Measurements from ENCODE around the gene C1QTNF6. TPM values are rescaled to one million over a fixed set of nuclear protein-coding genes. Genes with fewer than 3 reads are reported as not detected.

C1QTNF6 gene
- total and polyA plus RNA-seq, 10 of the 15 experiments (the other 5 are each of a cell fraction or from before 2014, with no cell fraction given) = 0.16 to 4.1 (median 1.3) TPM

GRCh38 chr22:37163096-37163489 is 25.0 kb downstream of the C1QTNF6 start:
- TF ChIP-seq STAT1 (conservative IDR thresholded peaks at IDR 0.05) (no peak), SMARCA5 (IDR thresholded peaks at IDR 0.05) (peak; percentile 27; the same call in 1 of the 2 replicates), CHD4 (IDR thresholded peaks at IDR 0.05) (peak; percentile 95; the same call in 1 of the 2 replicates), PML (IDR thresholded peaks at IDR 0.05; ENCODE audit: low read length) (no peak), TCF3 (IDR thresholded peaks at IDR 0.05; ENCODE audit: borderline replicate concordance, insufficient read depth, low read depth, low read length) (0 out of 2 replicates have a peak, but pooled peaks have one; percentile 6), FOXM1 (IDR thresholded peaks at IDR 0.05; ENCODE audit: low read depth, low read length) (no peak), MEF2A (IDR thresholded peaks at IDR 0.05; ENCODE audit: insufficient read depth, low read depth, low read length) (no peak), SRF (IDR thresholded peaks at IDR 0.05; ENCODE audit: low read depth in 2 of 2, low read length in 2 of 2) (no peak), TCF12 (IDR thresholded peaks at IDR 0.05; ENCODE audit: low read depth, low read length) (0 out of 2 replicates have a peak, but pooled peaks have one; percentile 23), ZNF384 (IDR thresholded peaks at IDR 0.05; ENCODE audit: borderline replicate concordance, low read depth, low read length) (no peak)
- SMC1A ChIA-PET (ENCODE audit: uncharacterized antibody, unreplicated experiment) = interaction anchor here (0.7 to 9.6 kb wide), 16 partner anchors 9 to 97 kb away, joined by 3 to 203 read pairs (median 10); partner anchors contain the start of genes IL2RB and RAC2
- Histone ChIP-seq H3K79me2 (ENCODE audit: control insufficient read depth, insufficient read depth, low read length) (no peaks in the 10 kb centered on the region), H3K27me3 (replicated peaks in 1 of 2; ENCODE audit: control insufficient read depth in 2 of 2, insufficient read depth in 2 of 2, low read length in 1 of 2) (no peaks in the 10 kb centered on the region), H3K4me1 (ENCODE audit: control insufficient read depth, insufficient read depth, low read length) (peaks cover 71% of the 10 kb centered on the region), H3K9ac (ENCODE audit: control insufficient read depth, insufficient read depth, low read length) (peak overlapping the region; percentile 73), H2AFZ (ENCODE audit: control insufficient read depth, low read depth, low read length) (no peak overlapping the region), H4K20me1 (ENCODE audit: control insufficient read depth, insufficient read depth) (no peaks in the 10 kb centered on the region), H3K27ac (ENCODE audit: control insufficient read depth, insufficient read depth) (peak overlapping the region; percentile 99), H3K4me3 (peak overlapping the region; percentile 43; the same call in 1 of the 2 replicates), H3K4me2 (ENCODE audit: control insufficient read depth, insufficient read depth) (peak overlapping the region; percentile 98), H3K36me3 (ENCODE audit: control insufficient read depth in 2 of 2, insufficient read depth in 2 of 2, low read length in 1 of 2) (no peaks in the 10 kb centered on the region), H3K9me3 (replicated peaks; ENCODE audit: control insufficient read depth, insufficient read depth, low read length) (peaks cover 5% of the 10 kb centered on the region; the same call in 1 of the 3 replicates)
- CTCF ChIA-PET = interaction anchor here (0.6 to 5.1 kb wide), 26 partner anchors 13 to 427 kb away, joined by 3 to 116 read pairs (median 6); partner anchors contain the start of genes IL2RB, NCF4 and RAC2
- in situ Hi-C loops (cut with MboI) = no loop called here
- POLR2A ChIA-PET = interaction anchor here (0.7 to 8.3 kb wide), 14 partner anchors 11 to 93 kb away, joined by 3 to 128 read pairs (median 4); partner anchors contain the start of genes IL2RB and RAC2
- WGBS (ENCODE audit: insufficient coverage, insufficient replicate concordance, low lambda C conversion rate, missing lambda C conversion rate) = 0% methylated on average over 5 of the region's 5 CpGs
- DNase-seq (ENCODE audit: low read depth, low spot score) = no peak
- RAD21 ChIA-PET (ENCODE audit: unreplicated experiment) = interaction anchor here (0.7 to 8.1 kb wide), 21 partner anchors 8 to 740 kb away, joined by 3 to 158 read pairs (median 6); partner anchors contain the start of genes IL2RB, NCF4 and RAC2
- intact Hi-C loops (cut with micrococcal nuclease; ENCODE audit: unreplicated experiment) = loop anchor here (1.0 to 5.0 kb wide), 4 partner anchors 35 to 301 kb away; partner anchors contain the start of genes NCF4 and RAC2
- no peak for FAIRE-seq
- no TSS peak for BruUV-seq (replicated peaks)
- no peak for ATAC-seq

All from GM12878 (cell line).